GM19372 (cell line): ENCODE results near the gene ITGA7.
"Not testable (repeated sequence)": the region's sequence is repeated elsewhere in the genome, so short reads cannot be mapped to it uniquely, and the experiment has no call there.

ENCODE experiments used
- ATAC-seq: cut with Tn5 transposase; IDR thresholded peaks from one replicate; pipeline ENCODE4 v1.9.1; 2021; ENCODE audit warnings: mild to moderate bottlenecking, low read depth, moderate library complexity; ENCODE audit not compliant: unreplicated experiment

The ITGA7 gene

GRCh38 chr12:55657212-55657611 is 50.5 kb downstream of the ITGA7 start:
- no peak for ATAC-seq

DNA sequence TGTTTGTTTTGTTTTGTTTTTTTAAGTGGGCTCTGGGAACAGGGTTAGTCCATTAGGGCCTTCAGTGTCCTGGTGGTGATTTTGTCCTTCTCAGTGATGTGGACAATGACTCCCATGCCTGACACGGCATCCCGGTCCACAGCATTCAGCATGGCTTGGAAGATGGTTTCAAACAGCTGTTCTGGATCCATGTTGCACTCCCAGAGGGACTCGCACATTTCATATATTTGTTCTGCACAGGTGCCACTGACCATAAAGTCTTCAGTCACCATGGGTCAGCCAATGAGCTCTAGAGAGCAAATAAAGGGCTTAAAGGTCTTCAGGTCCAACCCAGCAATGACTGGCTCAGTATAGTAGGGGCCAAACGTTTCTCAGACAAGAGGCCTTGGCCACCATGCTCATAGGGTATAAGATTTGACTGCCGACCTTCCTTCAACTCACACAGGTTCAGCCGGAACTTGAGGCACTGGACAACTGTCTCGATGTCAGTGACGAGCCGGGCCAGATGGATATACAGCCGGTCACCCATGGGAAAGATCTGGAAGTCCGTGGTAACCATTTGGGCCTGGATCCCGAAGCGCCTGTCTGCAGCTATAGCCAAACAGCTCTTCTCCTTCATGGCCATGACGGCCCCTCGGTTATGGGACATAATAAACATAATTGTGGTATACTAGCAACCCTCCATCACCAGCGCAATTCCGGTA is 53.0 kb downstream of the ITGA7 start:
- ATAC-seq = no peak

DNA sequence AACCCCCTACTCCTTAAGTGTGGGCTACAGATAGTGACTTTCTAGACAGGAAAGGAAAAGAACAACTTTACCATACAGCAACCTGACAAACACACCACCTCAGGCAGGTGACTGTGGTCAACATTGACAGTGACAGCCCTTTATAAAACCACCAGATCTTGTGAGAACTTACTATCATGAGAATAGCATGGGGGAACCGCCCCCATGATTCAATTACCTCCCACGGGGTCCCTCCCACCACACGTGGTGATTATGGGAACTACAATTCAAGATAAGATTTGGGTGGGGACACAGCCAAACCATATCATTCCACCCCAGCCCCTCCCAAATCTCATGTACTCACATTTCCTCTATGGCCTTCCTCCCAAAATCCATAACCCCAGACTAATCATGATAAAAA is 54.7 kb downstream of the ITGA7 start:
- ATAC-seq = no peak

DNA sequence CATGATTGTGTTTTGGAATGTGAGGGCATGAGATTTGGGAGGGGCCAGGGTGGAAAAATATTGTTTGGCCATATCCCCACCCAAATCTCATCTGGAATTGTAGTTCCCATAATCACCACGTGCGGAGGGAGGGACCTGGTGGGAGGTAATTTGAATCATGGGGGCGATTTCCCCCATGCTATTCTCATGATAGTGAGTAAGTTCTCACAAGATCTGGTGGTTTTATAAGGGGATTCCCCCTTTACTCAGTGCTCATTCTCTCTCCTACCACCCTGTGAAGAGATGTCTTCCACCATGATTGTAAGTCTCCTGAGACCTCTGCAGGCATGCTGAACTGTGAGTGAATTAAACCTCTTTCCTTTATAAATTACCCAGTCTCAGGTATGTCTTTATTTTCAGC is 55.4 kb downstream of the ITGA7 start:
- no peak for ATAC-seq

GRCh38 chr12:55651299-55651683 is 56.4 kb downstream of the ITGA7 start:
- ATAC-seq = no peak

- ATAC-seq = not testable (repeated sequence)
Observed at GRCh38 chr12:55650620-55651298, 56.9 kb downstream of the ITGA7 start.

DNA sequence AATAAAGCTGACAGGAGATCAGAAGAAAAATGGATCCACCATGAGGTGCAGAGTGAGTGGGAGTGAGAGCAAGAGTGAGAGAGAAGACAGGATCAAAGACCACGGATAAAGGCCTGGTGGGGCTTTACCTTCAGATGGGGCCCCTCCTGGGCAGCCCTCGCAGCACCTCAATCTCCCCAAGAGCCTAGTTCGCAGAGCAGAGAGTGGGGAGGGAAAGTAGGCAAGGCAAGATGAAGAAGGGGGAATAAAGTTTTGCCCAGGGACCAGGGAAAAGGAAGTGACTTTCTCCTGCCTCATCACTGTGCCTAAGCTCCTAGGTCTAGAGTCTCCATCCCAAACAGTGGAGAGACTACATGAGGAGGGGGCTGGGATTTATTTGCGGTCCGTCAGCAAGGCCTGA is 60.7 kb downstream of the ITGA7 start:
- ATAC-seq = no peak

DNA sequence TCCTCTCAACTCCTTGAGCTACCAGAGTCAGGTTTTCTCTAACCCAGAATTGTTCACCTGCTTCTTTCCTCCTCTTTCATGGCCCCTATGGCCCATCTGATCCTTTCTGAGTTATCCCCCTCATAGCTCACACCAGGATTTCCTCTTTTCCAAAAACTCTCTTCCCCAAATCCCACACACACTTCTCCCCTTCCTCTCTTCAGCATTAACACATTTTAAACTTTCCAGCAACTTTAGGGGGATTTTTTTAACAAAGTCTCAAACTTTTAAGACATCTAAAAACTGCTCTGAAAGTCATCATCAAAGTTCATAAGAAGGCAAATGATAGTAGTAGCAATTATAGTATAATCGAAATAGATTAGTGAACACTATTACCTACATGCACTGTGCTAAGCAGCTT is 63.1 kb downstream of the ITGA7 start:
- ATAC-seq = no peak

- ATAC-seq = no peak
Observed at GRCh38 chr12:55642669-55643068, 65.0 kb downstream of the ITGA7 start.

GRCh38 chr12:55642267-55642666 is 65.4 kb downstream of the ITGA7 start:
- no peak for ATAC-seq

- no peak for ATAC-seq
Observed at GRCh38 chr12:55641595-55641994, 66.1 kb downstream of the ITGA7 start.

GRCh38 chr12:55637467-55637866 is 70.2 kb downstream of the ITGA7 start:
- ATAC-seq = no peak

- no peak for ATAC-seq
Observed at GRCh38 chr12:55636853-55637252, 70.9 kb downstream of the ITGA7 start, which contains the start of gene OR10P1. Gene OR10P1 (plus strand): TSS chr12:55636892. CDS start chr12:55636892, 0 bp downstream.

DNA sequence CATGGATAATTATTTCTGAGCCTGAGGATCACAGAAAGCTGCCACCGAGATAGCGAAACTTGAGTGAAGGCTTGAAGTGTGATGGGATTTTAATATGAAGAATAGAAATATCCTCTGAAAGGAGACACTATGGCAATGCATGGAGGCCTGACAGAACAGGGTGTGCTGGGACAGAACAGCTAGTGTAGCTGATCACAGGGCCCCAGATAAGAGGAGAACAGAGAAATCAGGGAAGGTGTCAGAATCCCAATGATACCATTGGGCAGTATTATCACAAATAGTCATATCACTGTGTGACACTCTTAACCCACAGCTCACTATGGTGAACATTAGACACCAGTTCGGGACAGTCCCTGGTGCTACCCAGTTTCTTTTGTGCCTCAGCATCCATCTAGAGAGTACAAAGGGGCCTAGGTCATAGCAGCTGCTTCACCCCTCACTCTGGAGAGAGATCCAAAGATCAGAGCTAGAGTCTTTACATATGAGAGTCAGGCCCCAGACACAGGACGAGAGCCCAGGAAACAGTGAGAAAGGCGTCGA is 71.5 kb downstream of the ITGA7 start:
- ATAC-seq = no peak
